ENCODE results near the gene HSPG2.

Gene HSPG2

GRCh38 chr1:21966247-21967000, 29.3 kb upstream of the HSPG2 start:
- POLR2A ChIA-PET = interaction anchor here (0.6 kb wide), 1 partner anchor 30 kb away, joined by 3 read pairs; no protein-coding TSS in a partner anchor
- no peak for TF ChIP-seq CTCF (IDR thresholded peaks at IDR 0.05; ENCODE audit: insufficient read depth, low read length, missing control alignments)
- no peak overlapping the region for H3K4me3 ChIP-seq (ENCODE audit: low read depth, low read length)
- CTCF ChIA-PET = interaction anchor here (0.8 to 1.5 kb wide), 3 partner anchors 17 to 27 kb away, joined by 3 to 4 read pairs (median 3); no protein-coding TSS in a partner anchor
- DNase-seq (ENCODE audit: low read depth, low spot score) = peak; percentile 45

GRCh38 chr1:21963477-21964217, 26.5 kb upstream of the HSPG2 start:
- ChIA-PET POLR2A (no interaction called here), CTCF (interaction anchor here (0.6 to 4.6 kb wide), 36 partner anchors 8 to 453 kb away, joined by 3 to 31 read pairs (median 4); no protein-coding TSS in a partner anchor)
- no peak overlapping the region for H3K4me3 ChIP-seq (ENCODE audit: low read depth, low read length)
- no peak for DNase-seq (ENCODE audit: low read depth, low spot score)
- peak; percentile 94 for TF ChIP-seq CTCF (IDR thresholded peaks at IDR 0.05; ENCODE audit: insufficient read depth, low read length, missing control alignments)

- H3K4me3 ChIP-seq (ENCODE audit: low read depth, low read length) = no peak overlapping the region
- no peak for TF ChIP-seq CTCF (IDR thresholded peaks at IDR 0.05; ENCODE audit: insufficient read depth, low read length, missing control alignments)
- DNase-seq (ENCODE audit: low read depth, low spot score) = no peak
- CTCF ChIA-PET = interaction anchor here (0.6 to 4.6 kb wide), 4 partner anchors 11 to 62 kb away, joined by 3 to 31 read pairs (median 11); no protein-coding TSS in a partner anchor
- POLR2A ChIA-PET = no interaction called here
Measured at GRCh38 chr1:21961799-21962198, 24.7 kb upstream of the HSPG2 start.

- ChIA-PET CTCF (interaction anchor here (0.6 to 4.6 kb wide), 4 partner anchors 10 to 61 kb away, joined by 3 to 31 read pairs (median 11); no protein-coding TSS in a partner anchor), POLR2A (no interaction called here)
- no peak for DNase-seq (ENCODE audit: low read depth, low spot score)
- no peak for TF ChIP-seq CTCF (IDR thresholded peaks at IDR 0.05; ENCODE audit: insufficient read depth, low read length, missing control alignments)
- no peak overlapping the region for H3K4me3 ChIP-seq (ENCODE audit: low read depth, low read length)
Measured at GRCh38 chr1:21961337-21961736, 24.2 kb upstream of the HSPG2 start.

GRCh38 chr1:21956720-21957552, 19.8 kb upstream of the HSPG2 start:
- ChIA-PET CTCF (interaction anchor here (1.8 to 2.6 kb wide), 4 partner anchors 8 to 18 kb away, joined by 4 to 13 read pairs (median 7); no protein-coding TSS in a partner anchor), POLR2A (interaction anchor here (0.8 to 1.7 kb wide), 2 partner anchors 17 to 74 kb away, joined by 3 to 6 read pairs; no protein-coding TSS in a partner anchor)
- no peak for TF ChIP-seq CTCF (IDR thresholded peaks at IDR 0.05; ENCODE audit: insufficient read depth, low read length, missing control alignments)
- no peak overlapping the region for H3K4me3 ChIP-seq (ENCODE audit: low read depth, low read length)
- no peak for DNase-seq (ENCODE audit: low read depth, low spot score)
